ENCODE measurements around the gene NIPSNAP3A.

NIPSNAP3A gene

GRCh38 chr9:104795082-104795481 is 47.6 kb downstream of the NIPSNAP3A start:
- DNase-seq (ENCODE audit: extremely low read depth, low read depth): no peak
- TF ChIP-seq, protein P1, sequence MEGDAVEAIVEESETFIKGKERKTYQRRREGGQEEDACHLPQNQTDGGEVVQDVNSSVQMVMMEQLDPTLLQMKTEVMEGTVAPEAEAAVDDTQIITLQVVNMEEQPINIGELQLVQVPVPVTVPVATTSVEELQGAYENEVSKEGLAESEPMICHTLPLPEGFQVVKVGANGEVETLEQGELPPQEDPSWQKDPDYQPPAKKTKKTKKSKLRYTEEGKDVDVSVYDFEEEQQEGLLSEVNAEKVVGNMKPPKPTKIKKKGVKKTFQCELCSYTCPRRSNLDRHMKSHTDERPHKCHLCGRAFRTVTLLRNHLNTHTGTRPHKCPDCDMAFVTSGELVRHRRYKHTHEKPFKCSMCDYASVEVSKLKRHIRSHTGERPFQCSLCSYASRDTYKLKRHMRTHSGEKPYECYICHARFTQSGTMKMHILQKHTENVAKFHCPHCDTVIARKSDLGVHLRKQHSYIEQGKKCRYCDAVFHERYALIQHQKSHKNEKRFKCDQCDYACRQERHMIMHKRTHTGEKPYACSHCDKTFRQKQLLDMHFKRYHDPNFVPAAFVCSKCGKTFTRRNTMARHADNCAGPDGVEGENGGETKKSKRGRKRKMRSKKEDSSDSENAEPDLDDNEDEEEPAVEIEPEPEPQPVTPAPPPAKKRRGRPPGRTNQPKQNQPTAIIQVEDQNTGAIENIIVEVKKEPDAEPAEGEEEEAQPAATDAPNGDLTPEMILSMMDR (IDR thresholded peaks at IDR 0.05; ENCODE audit: low read depth, low read length): no peak

DNA sequence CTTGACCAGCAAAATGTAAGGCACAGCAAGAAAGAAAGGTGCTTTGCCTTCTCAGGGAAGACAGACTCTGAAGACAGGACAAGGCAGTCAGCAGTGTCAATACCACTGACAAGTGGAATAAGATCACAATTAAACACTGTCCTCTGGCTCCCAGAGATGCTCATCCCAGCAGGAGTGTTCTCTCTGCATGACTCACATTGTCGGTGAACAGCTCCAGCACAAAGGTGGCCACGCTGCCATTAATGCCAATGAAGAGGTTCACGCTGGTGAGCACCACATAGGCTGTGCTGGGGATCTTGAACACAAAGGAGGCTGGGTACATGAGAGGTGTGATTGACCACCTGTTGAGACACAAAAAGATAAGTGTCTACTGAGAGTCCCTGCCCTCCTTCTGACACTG is 48.4 kb downstream of the NIPSNAP3A start:
- no peak for DNase-seq (ENCODE audit: extremely low read depth, low read depth)
- TF ChIP-seq, protein P1 (IDR thresholded peaks at IDR 0.05; ENCODE audit: low read depth, low read length): no peak

GRCh38 chr9:104798209-104798995 is 50.9 kb downstream of the NIPSNAP3A start:
- TF ChIP-seq, protein P1 (IDR thresholded peaks at IDR 0.05; ENCODE audit: low read depth, low read length): no peak
- no peak for DNase-seq (ENCODE audit: extremely low read depth, low read depth)

- no peak for DNase-seq (ENCODE audit: extremely low read depth, low read depth)
- TF ChIP-seq, protein P1 (IDR thresholded peaks at IDR 0.05; ENCODE audit: low read depth, low read length): no peak
Observed at GRCh38 chr9:104800068-104800785, 52.7 kb downstream of the NIPSNAP3A start.

DNA sequence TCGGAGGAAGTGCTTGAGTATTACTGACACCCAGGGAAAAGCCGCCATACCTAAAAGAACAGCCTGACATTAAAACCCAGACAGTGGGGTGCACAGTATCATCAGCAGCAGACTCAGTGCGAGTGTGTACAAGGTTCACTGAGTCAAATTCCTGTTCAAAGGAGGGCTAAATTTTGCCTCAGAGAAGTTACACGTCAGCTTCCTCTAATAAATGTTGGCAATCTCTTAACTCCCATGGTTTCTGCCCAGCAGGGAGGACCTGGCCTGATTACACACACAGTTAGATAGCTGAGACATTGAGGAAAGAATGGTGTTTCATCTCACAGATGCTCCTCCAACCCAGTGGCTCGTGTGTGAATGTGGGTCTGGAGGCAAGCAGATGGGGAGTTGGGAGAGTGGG is 54.6 kb downstream of the NIPSNAP3A start:
- TF ChIP-seq, protein P1 (IDR thresholded peaks at IDR 0.05; ENCODE audit: low read depth, low read length): no peak
- DNase-seq (ENCODE audit: extremely low read depth, low read depth): no peak

- no peak for DNase-seq (ENCODE audit: extremely low read depth, low read depth)
- TF ChIP-seq, protein P1 (IDR thresholded peaks at IDR 0.05; ENCODE audit: low read depth, low read length): no peak
Observed at GRCh38 chr9:104802906-104803305, 55.4 kb downstream of the NIPSNAP3A start.

DNA sequence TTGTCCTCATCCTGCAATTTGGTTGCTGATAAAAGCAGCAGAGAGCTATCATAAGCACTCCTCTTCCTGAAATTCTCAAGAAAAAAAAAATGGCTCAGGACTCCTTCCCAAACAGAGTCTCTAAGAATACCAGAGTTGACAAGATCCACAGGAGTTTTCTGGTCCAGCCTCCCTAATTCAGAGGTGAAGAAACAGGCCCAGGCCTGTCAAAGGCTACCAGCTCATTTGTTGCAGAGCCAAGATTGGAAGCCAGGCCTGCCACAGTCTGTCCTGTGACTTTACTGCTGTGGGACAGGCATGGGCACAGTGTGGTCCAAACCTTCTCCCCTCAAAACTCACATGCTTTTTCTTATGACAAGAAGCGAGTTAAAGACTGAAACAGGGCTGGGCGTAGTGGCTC is 58.0 kb downstream of the NIPSNAP3A start:
- TF ChIP-seq, protein P1 (IDR thresholded peaks at IDR 0.05; ENCODE audit: low read depth, low read length): no peak
- no peak for DNase-seq (ENCODE audit: extremely low read depth, low read depth)

Measured in AG09319 (cell line).